ENCODE results near the gene CHPT1. TPM values are rescaled to one million over a fixed set of nuclear protein-coding genes. Genes with fewer than 3 reads are reported as not detected.
"Not testable (repeated sequence)": the region's sequence is repeated elsewhere in the genome, so short reads cannot be mapped to it uniquely, and the experiment has no call there.

CHPT1 gene
- total RNA-seq, 2 experiments from 2014 or later = 21.5 to 22.8 TPM

GRCh38 chr12:101671157-101671791 lies 26.2 kb upstream of the CHPT1 start:
- Mint-ChIP-seq H3K4me1 (peaks cover 13% of the 10 kb centered on the region), H3K27ac (peak overlapping the region; percentile 67), H3K36me3 (no peaks in the 10 kb centered on the region), H3K27me3 (no peaks in the 10 kb centered on the region), H3K9me3 (no peaks in the 10 kb centered on the region), H3K4me3 (peak overlapping the region; percentile 70)
- peak; percentile 22 for DNase-seq

GRCh38 chr12:101671833-101672232 lies 25.6 kb upstream of the CHPT1 start:
- H3K27ac Mint-ChIP-seq = peak overlapping the region; percentile 67
- DNase-seq = no peak
- no peaks in the 10 kb centered on the region for H3K9me3 Mint-ChIP-seq
- peak overlapping the region; percentile 70 for H3K4me3 Mint-ChIP-seq
- no peaks in the 10 kb centered on the region for H3K27me3 Mint-ChIP-seq
- peaks cover 13% of the 10 kb centered on the region for H3K4me1 Mint-ChIP-seq
- no peaks in the 10 kb centered on the region for H3K36me3 Mint-ChIP-seq

- no peak overlapping the region for H3K4me3 Mint-ChIP-seq
- no peak for DNase-seq
These were observed 21.9 kb upstream of the CHPT1 start for GRCh38 chr12:101675555-101675954.

GRCh38 chr12:101676497-101676896 lies 20.9 kb upstream of the CHPT1 start:
- H3K27ac Mint-ChIP-seq = not testable (repeated sequence)

More at GRCh38 chr12:101675555-101675954, 21.9 kb upstream of the CHPT1 start:
- Mint-ChIP-seq H3K36me3 (no peaks in the 10 kb centered on the region), H3K4me1 (peaks cover 8% of the 10 kb centered on the region), H3K27ac (no peak overlapping the region), H3K9me3 (no peaks in the 10 kb centered on the region), H3K27me3 (no peaks in the 10 kb centered on the region)

GRCh38 chr12:101678081-101678480 lies 19.4 kb upstream of the CHPT1 start:
- no peak overlapping the region for H3K27ac Mint-ChIP-seq

More at GRCh38 chr12:101676497-101676896, 20.9 kb upstream of the CHPT1 start:
- DNase-seq, H3K9me3 Mint-ChIP-seq, H3K4me3 Mint-ChIP-seq, H3K4me1 Mint-ChIP-seq, H3K27me3 Mint-ChIP-seq, H3K36me3 Mint-ChIP-seq: not testable (repeated sequence)

GRCh38 chr12:101680240-101680639 lies 17.2 kb upstream of the CHPT1 start:
- DNase-seq = no peak
- Mint-ChIP-seq H3K36me3 (no peaks in the 10 kb centered on the region), H3K27ac (no peak overlapping the region), H3K27me3 (no peaks in the 10 kb centered on the region), H3K4me3 (no peak overlapping the region), H3K4me1 (no peaks in the 10 kb centered on the region), H3K9me3 (no peaks in the 10 kb centered on the region)

More at GRCh38 chr12:101678081-101678480, 19.4 kb upstream of the CHPT1 start:
- DNase-seq = no peak
- Mint-ChIP-seq H3K36me3 (no peaks in the 10 kb centered on the region), H3K4me3 (no peak overlapping the region), H3K9me3 (no peaks in the 10 kb centered on the region), H3K4me1 (no peaks in the 10 kb centered on the region), H3K27me3 (no peaks in the 10 kb centered on the region)

- Mint-ChIP-seq H3K27me3 (no peaks in the 10 kb centered on the region), H3K9me3 (no peaks in the 10 kb centered on the region), H3K4me1 (no peaks in the 10 kb centered on the region), H3K36me3 (no peaks in the 10 kb centered on the region), H3K27ac (no peak overlapping the region), H3K4me3 (no peak overlapping the region)
- no peak for DNase-seq
These were observed 16.8 kb upstream of the CHPT1 start for GRCh38 chr12:101680647-101681046.

GRCh38 chr12:101681627-101682026 lies 15.8 kb upstream of the CHPT1 start:
- not testable (repeated sequence) for H3K27me3 Mint-ChIP-seq, H3K36me3 Mint-ChIP-seq, H3K4me1 Mint-ChIP-seq, H3K9me3 Mint-ChIP-seq, H3K4me3 Mint-ChIP-seq, DNase-seq, H3K27ac Mint-ChIP-seq

GRCh38 chr12:101685092-101685491 lies 12.3 kb upstream of the CHPT1 start:
- DNase-seq = no peak
- H3K27me3 Mint-ChIP-seq = no peaks in the 10 kb centered on the region
- H3K9me3 Mint-ChIP-seq = no peaks in the 10 kb centered on the region
- no peak overlapping the region for H3K4me3 Mint-ChIP-seq
- H3K36me3 Mint-ChIP-seq = no peaks in the 10 kb centered on the region
- H3K4me1 Mint-ChIP-seq = no peaks in the 10 kb centered on the region
- H3K27ac Mint-ChIP-seq = no peak overlapping the region

- H3K9me3 Mint-ChIP-seq = no peaks in the 10 kb centered on the region
- no peaks in the 10 kb centered on the region for H3K36me3 Mint-ChIP-seq
These were observed 11.3 kb upstream of the CHPT1 start for GRCh38 chr12:101686176-101686575.

GRCh38 chr12:101690544-101691098 lies 6.8 kb upstream of the CHPT1 start:
- Mint-ChIP-seq H3K27ac (no peak overlapping the region), H3K27me3 (no peaks in the 10 kb centered on the region), H3K9me3 (no peaks in the 10 kb centered on the region), H3K36me3 (no peaks in the 10 kb centered on the region), H3K4me1 (no peaks in the 10 kb centered on the region), H3K4me3 (no peak overlapping the region)
- DNase-seq = no peak

More at GRCh38 chr12:101686176-101686575, 11.3 kb upstream of the CHPT1 start:
- Mint-ChIP-seq H3K4me3 (no peak overlapping the region), H3K27ac (no peak overlapping the region), H3K4me1 (no peaks in the 10 kb centered on the region), H3K27me3 (no peaks in the 10 kb centered on the region)
- no peak for DNase-seq

- Mint-ChIP-seq H3K27me3 (no peaks in the 10 kb centered on the region), H3K9me3 (no peaks in the 10 kb centered on the region), H3K36me3 (no peaks in the 10 kb centered on the region), H3K4me1 (peaks cover 9% of the 10 kb centered on the region), H3K27ac (no peak overlapping the region), H3K4me3 (no peak overlapping the region)
- DNase-seq = no peak
These were observed 5.8 kb upstream of the CHPT1 start for GRCh38 chr12:101691503-101692096.

GRCh38 chr12:101694297-101694848 lies 3.1 kb upstream of the CHPT1 start:
- Mint-ChIP-seq H3K4me3 (no peak overlapping the region), H3K27me3 (no peaks in the 10 kb centered on the region), H3K9me3 (no peaks in the 10 kb centered on the region), H3K4me1 (peaks cover 21% of the 10 kb centered on the region), H3K27ac (no peak overlapping the region), H3K36me3 (peaks cover 2% of the 10 kb centered on the region)
- DNase-seq = no peak

GRCh38 chr12:101694986-101695385 lies 2.5 kb upstream of the CHPT1 start:
- H3K9me3 Mint-ChIP-seq = no peaks in the 10 kb centered on the region
- no peak overlapping the region for H3K4me3 Mint-ChIP-seq
- peaks cover 27% of the 10 kb centered on the region for H3K4me1 Mint-ChIP-seq
- no peaks in the 10 kb centered on the region for H3K27me3 Mint-ChIP-seq
- no peak overlapping the region for H3K27ac Mint-ChIP-seq
- DNase-seq = no peak
- peaks cover 2% of the 10 kb centered on the region for H3K36me3 Mint-ChIP-seq

- no peaks in the 10 kb centered on the region for H3K27me3 Mint-ChIP-seq
- no peak overlapping the region for H3K27ac Mint-ChIP-seq
- DNase-seq = no peak
- H3K9me3 Mint-ChIP-seq = no peaks in the 10 kb centered on the region
- H3K4me1 Mint-ChIP-seq = peaks cover 33% of the 10 kb centered on the region
- no peak overlapping the region for H3K4me3 Mint-ChIP-seq
- H3K36me3 Mint-ChIP-seq = peaks cover 2% of the 10 kb centered on the region
These were observed 1.7 kb upstream of the CHPT1 start for GRCh38 chr12:101695706-101696105.

Measured in activated naive CD8-positive, alpha-beta T cell treated with anti-CD3 and anti-CD28 coated beads for 36 hours (primary cell).